GM13977 (cell line): ENCODE results near the gene SNPH.

Experiments
- DNase-seq: peaks from one replicate; pipeline ENCODE4 v3.0.0; 2012; ENCODE audit warnings: low spot score
- in situ Hi-C: fragments of 300-500 bp; cut with MboI; formaldehyde crosslinking; loops from one replicate; pipeline ENCODE4 v1.12.0; 2022; ENCODE audit warnings: low sequenced_read_pairs, low pct_unique_long_range_greater_than_20kb, mixed read lengths, inconsistent platforms; ENCODE audit not compliant: unreplicated experiment
- TF ChIP-seq, protein P1 (sequence below): IDR thresholded peaks from 2 replicates; pipeline ENCODE4 v1.5.1; 2012; ENCODE audit warnings: mild to moderate bottlenecking, control low read depth; ENCODE audit not compliant: insufficient read depth; ENCODE audit errors: extremely low read depth, missing control alignments

The SNPH gene

DNA sequence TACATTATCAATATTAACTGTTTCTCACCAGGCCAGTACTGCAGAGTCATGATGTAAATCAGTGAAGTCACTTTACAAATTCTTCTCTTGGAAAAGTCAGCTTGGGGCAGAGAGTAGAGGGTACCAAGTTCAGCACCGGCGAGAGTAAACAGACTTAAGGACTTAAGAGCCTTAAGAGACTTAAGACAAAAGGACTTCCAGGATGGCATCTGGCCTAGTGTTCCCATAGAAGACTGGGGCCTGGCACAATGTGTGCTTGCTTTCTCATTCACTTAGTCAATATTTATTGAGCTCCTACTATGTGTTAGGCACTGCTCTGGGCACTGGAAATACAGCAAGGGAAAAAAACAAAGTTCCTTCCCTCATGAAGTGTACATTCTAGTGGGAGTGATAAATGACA lies 1.4 kb upstream of the SNPH start:
- in situ Hi-C loops, result no loop called here

DNA sequence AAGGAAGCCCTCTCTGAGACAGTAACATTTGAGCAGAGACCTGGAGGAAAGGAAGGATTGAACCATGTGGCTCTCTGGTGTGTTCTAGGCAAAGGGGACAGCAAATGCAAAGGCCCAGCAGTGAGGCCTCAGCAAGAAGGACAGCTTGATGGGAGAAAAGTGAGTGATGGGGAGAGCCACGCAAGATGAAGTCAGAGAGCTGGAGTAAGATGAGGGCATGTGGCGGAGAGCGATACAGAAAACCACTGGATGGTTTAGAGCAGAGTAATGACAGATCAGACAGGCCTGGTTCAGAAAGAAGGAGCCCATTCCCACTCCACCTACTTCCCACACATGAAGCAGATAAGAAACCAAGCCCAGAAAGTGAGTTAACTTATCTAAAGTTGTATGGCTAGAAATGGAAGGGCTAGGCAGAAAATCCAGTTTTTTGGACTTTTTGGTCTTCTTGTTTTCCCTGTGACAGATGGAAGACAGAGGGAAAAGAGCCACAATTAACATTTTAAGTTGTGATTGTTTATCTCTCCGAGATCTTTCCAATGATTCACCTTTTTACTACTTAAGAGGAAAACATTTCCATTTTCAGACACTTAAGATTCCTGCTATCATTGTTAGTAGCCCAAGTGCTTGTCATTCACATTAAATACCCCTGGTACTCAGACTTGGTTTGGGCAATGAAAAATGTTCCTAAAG lies 723 bp upstream of the SNPH start:
- in situ Hi-C loops, result no loop called here
- TF ChIP-seq, protein P1, sequence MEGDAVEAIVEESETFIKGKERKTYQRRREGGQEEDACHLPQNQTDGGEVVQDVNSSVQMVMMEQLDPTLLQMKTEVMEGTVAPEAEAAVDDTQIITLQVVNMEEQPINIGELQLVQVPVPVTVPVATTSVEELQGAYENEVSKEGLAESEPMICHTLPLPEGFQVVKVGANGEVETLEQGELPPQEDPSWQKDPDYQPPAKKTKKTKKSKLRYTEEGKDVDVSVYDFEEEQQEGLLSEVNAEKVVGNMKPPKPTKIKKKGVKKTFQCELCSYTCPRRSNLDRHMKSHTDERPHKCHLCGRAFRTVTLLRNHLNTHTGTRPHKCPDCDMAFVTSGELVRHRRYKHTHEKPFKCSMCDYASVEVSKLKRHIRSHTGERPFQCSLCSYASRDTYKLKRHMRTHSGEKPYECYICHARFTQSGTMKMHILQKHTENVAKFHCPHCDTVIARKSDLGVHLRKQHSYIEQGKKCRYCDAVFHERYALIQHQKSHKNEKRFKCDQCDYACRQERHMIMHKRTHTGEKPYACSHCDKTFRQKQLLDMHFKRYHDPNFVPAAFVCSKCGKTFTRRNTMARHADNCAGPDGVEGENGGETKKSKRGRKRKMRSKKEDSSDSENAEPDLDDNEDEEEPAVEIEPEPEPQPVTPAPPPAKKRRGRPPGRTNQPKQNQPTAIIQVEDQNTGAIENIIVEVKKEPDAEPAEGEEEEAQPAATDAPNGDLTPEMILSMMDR, result no peak
- no peak for DNase-seq

More for the DNA sequence above, 1.4 kb upstream of the SNPH start:
- TF ChIP-seq, protein P1, result no peak
- no peak for DNase-seq

DNA sequence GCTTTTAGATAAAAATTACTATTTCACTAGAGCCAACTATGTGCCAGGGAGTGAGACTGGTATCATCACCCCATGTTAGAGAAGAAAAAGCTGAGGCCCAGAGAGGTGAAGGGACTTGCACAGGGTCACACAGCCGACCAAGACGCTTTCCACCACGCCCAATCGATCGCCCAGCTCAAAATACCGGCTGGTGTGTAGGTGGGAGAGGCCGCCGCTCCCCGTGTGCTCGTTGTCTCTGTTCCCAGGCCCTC lies 253 bp upstream of the SNPH start:
- no peak for DNase-seq
- TF ChIP-seq, protein P1, result no peak
- in situ Hi-C loops, result no loop called here

DNA sequence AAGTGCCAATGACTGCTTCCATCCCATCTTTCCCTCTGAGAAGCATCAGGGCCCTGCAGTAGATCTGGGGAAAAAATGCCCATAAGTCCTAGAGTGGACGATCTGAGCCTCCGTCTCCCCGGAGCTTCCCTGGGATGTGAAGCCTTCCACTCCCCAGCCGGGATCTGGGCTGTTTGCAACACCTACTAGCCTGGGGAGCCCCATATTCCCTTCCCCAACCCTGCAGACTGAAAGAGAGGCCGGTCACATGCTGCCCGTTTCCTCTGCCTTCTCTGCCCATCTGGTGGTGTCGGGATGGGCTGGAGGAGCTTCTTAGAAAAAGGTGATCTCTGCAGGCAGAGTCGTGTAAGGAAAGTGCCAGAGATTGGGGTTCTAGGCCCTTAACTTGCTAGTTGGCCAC lies 1.1 kb downstream of the SNPH start:
- in situ Hi-C loops, result no loop called here
- TF ChIP-seq, protein P1, result no peak
- no peak for DNase-seq

DNA sequence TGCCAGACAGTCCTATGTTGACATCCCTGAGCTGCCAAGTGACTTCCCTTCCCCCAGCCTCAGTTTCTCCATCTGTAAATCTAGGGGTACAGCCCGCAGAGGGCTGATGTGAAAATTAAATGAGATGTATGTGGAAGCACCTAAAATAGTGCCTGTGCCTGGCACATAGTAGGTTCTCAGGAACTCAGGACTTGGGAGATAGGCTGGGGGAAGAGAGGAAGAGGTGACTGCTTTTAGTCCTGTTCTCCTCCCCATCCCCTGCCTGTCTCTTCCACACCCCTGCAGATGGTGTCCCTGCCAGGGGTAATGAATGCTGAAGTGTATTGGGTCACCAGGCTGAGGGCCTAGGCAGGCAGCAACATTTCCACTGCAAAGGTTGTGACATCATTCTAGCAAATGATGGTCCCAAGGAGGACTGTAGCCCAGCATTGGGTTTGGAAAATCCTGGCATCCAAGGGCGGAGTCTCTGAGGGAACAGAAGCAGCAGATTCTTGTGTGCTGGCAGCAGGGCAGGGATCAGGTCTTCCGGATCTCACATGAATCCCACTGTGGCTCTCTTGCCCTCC lies 1.8 kb downstream of the SNPH start:
- in situ Hi-C loops, result no loop called here
- DNase-seq, result no peak
- TF ChIP-seq, protein P1, result no peak

DNA sequence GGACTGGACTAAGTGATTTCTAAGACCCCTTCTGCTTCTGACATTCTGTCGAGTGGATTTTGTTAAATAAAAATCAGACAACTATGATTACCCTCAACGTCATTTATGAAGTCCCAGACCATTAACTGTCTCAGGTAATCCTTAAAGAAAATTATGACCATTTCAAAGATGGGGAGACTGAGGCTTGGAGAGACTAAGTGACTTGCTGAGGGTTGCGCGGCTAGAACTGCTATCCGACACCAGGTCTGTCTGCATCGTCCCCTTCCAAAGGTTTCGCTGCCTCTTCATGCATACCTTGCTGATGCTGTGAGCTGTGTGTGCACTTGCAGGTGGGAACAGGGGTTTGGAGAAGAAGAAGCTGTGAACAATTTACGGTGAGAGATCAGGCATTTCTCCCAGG lies 3.1 kb downstream of the SNPH start:
- TF ChIP-seq, protein P1, result no peak
- no peak for DNase-seq
- in situ Hi-C loops, result no loop called here

DNA sequence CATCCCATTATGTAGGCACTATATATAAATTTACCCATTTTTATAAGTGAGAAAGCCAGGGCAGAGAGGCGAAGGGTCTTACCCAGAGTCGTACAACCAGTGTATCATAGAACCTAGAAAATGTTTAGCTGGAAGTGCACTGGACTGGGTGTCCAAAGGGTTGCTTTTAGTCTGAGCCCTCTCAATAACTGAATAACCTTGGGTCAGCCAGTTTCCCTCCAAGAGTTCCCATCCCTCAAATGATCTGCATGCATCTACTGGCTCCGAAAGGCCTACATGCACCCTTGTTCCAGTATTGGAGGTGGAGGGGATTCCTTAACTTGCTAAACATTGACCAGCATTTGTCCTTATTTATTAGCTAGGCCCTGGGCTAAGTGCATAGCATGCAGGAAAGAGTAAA lies 3.8 kb downstream of the SNPH start:
- TF ChIP-seq, protein P1, result no peak
- DNase-seq, result no peak
- in situ Hi-C loops, result no loop called here
